ENCODE results near the gene PHC2.

Gene PHC2

DNA sequence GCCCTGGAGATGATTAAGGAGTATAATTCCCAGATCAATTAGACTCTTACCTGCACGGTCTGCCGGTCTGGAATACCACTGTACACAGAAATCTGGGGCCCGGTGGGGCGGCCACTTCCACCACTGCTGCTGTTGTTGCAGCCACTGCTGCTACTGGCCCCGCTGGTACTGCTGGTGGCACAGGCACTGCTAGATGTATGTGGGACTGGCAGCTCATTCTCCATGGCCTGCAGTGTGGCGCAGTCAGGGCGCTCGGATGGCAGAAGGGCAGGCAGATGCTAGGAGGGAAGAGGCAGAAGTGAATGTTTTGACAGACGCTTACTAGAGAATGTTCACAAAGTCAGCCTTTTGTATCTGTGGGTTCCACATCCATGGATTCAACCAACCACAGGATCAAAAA lies 55.6 kb downstream of the PHC2 start:
- no peak overlapping the region for H3K4me3 ChIP-seq (ENCODE audit: control insufficient read depth, low read depth, low read length)
- DNase-seq (ENCODE audit: low read depth), result no peak
- no peak for TF ChIP-seq CTCF (conservative IDR thresholded peaks at IDR 0.05; ENCODE audit: control insufficient read depth, insufficient read depth, low read depth, low read length)

GRCh38 chr1:33374336-33375105 lies 56.4 kb downstream of the PHC2 start:
- DNase-seq (ENCODE audit: low read depth), result peak; percentile 67
- H3K4me3 ChIP-seq (ENCODE audit: control insufficient read depth, low read depth, low read length), result no peak overlapping the region
- no peak for TF ChIP-seq CTCF (conservative IDR thresholded peaks at IDR 0.05; ENCODE audit: control insufficient read depth, insufficient read depth, low read depth, low read length)

DNA sequence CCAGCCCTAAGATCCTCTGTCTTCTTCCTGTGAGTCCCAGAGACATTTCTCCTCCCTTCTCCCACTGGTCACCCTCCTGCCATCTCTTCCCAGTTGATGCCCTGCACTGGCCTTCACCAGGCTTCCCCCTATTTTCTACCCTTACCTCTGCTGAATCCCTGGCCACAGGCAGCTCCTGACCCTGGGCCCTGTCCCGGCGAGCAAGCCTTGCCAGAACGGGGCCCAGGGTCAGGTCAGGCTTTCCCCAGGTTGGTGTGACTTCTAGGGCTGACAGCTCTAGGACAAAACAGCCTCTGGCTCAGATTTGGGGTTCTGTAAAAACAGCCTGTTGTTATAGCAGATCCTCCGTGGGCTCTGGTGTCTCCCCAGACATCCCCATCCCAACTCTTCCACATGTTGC lies 57.3 kb downstream of the PHC2 start:
- no peak for TF ChIP-seq CTCF (conservative IDR thresholded peaks at IDR 0.05; ENCODE audit: control insufficient read depth, insufficient read depth, low read depth, low read length)
- no peak for DNase-seq (ENCODE audit: low read depth)
- H3K4me3 ChIP-seq (ENCODE audit: control insufficient read depth, low read depth, low read length), result no peak overlapping the region

GRCh38 chr1:33372677-33373076 lies 58.2 kb downstream of the PHC2 start:
- peak; percentile 2 for TF ChIP-seq CTCF (conservative IDR thresholded peaks at IDR 0.05; ENCODE audit: control insufficient read depth, insufficient read depth, low read depth, low read length)
- DNase-seq (ENCODE audit: low read depth), result no peak
- H3K4me3 ChIP-seq (ENCODE audit: control insufficient read depth, low read depth, low read length), result no peak overlapping the region

- no peak overlapping the region for H3K4me3 ChIP-seq (ENCODE audit: control insufficient read depth, low read depth, low read length)
- no peak for TF ChIP-seq CTCF (conservative IDR thresholded peaks at IDR 0.05; ENCODE audit: control insufficient read depth, insufficient read depth, low read depth, low read length)
- DNase-seq (ENCODE audit: low read depth), result no peak
Observed at GRCh38 chr1:33372162-33372561, 58.7 kb downstream of the PHC2 start.

DNA sequence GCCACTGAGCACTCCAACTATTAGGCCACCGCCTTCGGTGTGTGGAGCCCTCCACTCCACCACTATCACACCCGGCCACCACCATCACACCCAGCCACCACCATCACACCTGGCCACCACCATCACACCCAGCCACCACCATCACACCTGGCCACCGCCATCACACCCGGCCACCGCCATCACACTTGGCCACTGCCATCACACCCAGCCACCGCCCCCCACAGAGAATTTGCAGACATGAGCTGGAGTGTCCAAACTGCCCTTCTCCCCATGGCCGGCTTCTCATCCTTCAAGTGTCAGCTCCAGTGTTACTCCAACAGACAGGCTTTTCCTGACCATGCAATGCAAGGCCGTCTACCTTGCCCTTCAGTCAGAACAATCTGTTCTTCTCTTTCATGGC lies 59.6 kb downstream of the PHC2 start:
- no peak for DNase-seq (ENCODE audit: low read depth)
- no peak for TF ChIP-seq CTCF (conservative IDR thresholded peaks at IDR 0.05; ENCODE audit: control insufficient read depth, insufficient read depth, low read depth, low read length)

More for the DNA sequence above, 59.6 kb downstream of the PHC2 start:
- H3K4me3 ChIP-seq (ENCODE audit: control insufficient read depth, low read depth, low read length), result no peak overlapping the region

Measured in fibroblast of mammary gland (primary cell).